NCI-H1694 treated with DMSO at 0.1 percent for 48 hours (cell line): ENCODE measurements around the gene ADSL.
A peak's percentile ranks its signal among the peaks of the same experiment; 100 is the strongest.
"Not testable (repeated sequence)": the region's sequence is repeated elsewhere in the genome, so short reads cannot be mapped to it uniquely, and the experiment has no call there.

Experiments used
- DNase-seq: peaks from one replicate; lab custom pipeline; 2025; lab: John Stamatoyannopoulos, UW

Gene ADSL

GRCh38 chr22:40368836-40369235 lies 22.5 kb downstream of the ADSL start:
- DNase-seq: no peak

DNA sequence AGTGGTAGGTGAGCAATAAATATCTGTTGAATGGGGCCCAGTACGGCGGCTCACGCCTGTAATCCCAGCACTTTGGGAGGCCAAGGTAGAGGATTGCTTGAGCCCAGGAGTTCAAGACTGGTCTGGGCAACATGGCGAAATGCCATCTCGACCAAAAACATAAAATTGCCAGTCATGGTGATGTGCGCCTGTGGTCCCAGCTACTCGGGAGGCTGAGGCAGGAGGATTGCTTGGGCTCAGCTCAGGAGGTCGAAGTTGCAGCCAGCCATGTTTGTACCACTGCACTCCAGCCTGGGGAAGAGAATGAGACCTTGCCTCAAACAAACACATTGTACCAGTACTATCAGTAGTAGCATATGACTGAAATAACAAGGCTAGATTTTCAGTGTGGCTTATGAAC lies 28.3 kb downstream of the ADSL start:
- no peak for DNase-seq

DNA sequence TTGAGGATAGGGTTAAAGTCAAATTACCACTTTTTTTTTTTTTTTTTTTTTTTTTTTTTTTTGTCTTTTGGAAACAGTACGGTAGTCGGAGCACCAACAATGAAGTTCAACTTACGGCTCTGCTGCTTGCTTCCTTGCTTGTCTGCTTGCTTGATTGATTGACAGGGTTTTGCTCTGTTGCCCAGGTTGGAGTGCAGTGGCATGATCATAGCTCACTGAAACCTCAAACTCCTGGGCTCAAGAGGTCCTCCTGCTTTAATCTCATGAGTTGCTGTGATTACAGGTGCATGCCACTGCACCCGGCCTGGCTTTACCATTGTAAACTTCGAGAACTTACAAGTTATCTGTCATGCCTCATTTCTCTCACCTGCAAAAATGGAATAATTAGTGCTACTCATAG lies 29.8 kb downstream of the ADSL start:
- DNase-seq: no peak

GRCh38 chr22:40377931-40378330 lies 31.6 kb downstream of the ADSL start:
- no peak for DNase-seq

- not testable (repeated sequence) for DNase-seq
Measured at GRCh38 chr22:40378448-40378847, 32.1 kb downstream of the ADSL start.

GRCh38 chr22:40381461-40381860 lies 35.2 kb downstream of the ADSL start:
- no peak for DNase-seq

DNA sequence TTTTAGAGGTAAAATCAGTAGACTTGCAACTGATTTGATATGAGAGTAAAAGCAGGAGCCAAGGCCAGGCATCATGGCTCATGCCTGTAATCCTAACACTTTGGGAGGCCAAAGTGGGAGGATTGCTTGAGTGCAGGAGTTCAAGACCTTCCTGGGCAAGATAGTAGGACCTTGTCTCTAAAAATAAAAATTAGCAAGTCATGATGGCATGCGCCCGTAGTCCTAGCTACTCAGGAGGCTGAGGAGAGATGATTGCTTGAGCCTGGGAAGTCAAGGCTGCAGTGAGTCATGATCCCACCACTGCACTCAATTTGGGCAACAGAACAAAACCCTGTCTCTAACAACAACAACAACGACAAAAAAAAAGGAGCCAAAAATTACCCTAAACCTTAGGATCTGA lies 37.6 kb downstream of the ADSL start:
- DNase-seq: no peak

DNA sequence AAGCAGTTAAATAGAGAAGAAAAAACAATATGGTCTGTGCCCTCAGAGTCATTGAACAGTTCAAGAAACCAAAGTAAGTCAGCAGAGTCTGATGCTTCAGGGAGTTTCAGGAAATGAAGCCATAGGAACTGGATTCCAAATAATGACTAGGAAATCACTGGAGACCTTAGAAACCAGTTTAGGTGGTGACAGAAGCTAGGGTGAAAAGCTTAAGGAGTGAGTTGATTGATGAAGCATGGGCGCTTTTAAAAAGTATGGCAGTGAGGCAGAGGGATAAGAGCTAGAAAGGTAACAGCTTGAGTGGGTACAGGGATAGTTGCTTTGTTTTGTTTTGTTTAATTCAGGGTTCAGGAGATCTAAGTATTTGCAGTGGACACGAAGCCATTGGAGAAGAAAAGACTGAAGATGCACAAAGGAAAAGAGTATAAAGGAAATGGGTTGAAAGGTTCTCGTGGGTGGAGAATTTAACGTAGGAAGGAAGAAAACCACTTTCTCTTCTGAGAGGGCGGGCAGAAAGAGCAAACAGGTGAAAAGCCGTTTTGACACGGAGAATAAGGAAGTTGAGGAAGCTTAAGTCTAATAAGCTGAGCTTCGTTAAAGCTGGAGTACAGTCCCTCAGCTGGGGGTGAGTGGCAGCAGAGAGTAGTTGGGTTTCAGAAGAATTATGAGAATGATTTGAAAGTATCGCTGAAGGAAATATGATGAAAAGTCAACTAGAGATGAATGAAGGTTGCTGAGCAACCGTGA lies 38.9 kb downstream of the ADSL start:
- DNase-seq: no peak

DNA sequence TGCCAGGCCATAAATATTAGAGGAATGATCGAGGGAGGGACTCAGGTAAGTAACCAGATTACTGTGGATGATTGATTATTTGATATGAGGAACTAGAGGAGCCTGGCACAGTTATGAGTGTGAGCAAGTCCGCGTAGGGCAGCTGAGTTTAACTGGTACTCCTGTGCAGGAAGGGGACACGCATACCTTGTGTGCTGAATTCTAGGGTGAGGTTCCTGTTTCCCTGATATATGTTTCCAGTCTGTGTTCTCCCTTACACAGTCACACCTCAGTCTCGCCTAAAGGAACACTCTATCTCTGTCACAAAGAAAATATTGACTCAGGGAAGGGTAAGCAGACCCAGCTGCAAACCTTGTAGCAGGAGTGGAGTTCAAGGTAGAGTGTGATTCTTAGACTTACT lies 41.4 kb downstream of the ADSL start:
- no peak for DNase-seq

DNA sequence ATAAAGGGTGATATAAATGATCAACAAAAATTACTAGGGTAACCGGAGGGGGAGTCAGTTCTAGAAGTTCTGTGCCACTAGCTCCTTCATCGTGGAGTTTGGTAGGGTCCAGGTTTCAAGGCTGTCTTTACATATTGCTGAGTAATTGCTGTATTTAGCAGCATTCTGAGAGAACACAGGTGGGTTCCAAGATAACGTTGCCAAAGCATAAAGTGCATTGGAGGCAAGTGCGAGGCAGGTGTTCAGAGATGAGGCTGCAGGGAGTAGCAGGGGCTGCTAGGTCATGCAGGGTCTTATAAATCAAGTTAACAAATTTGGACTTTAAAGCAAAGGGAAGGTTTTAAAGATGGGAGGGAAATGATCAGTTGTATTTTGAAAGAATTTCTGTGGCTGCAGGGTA lies 41.9 kb downstream of the ADSL start:
- no peak for DNase-seq

- DNase-seq: no peak
Measured at GRCh38 chr22:40391417-40391816, 45.1 kb downstream of the ADSL start.

- no peak for DNase-seq
Measured at GRCh38 chr22:40392618-40393017, 46.3 kb downstream of the ADSL start.

DNA sequence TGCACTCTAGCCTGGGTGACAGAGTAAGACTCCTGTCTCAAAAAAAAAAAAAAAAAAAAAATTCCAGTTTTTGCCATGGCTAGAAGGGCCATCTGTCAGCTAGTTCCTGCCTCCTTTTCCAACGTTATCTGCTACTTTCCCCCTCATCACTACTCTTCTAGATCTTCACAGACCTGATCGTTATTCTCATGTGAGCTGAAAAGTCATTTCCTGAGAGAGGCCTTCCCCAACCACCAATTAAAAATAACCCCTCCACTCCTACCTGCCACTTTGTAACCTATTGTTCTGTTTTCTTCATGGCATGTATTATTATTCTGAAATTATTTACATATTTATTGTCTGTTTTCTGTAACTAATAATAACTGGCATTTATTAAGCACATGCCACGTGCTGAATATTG lies 48.3 kb downstream of the ADSL start:
- peak; percentile 16 for DNase-seq

DNA sequence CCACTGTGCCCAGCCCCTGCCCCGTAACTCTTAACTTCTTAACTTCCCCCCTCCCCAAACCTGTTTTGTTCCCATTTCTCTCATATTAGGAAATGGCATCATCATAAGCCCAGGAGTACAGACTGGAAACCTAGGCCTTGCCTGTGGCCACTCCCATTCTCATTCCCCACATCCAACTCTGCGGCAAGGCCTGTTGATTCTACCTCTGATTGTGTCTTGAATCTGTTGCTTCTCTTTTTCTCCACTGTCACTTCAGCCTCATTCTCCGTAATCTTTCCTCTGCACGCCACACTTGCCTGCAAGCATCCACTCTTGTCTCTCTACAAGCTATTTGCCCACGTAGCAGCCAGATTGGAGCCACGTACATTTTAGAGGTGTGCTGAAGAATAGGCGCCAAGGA lies 49.3 kb downstream of the ADSL start:
- no peak for DNase-seq

DNA sequence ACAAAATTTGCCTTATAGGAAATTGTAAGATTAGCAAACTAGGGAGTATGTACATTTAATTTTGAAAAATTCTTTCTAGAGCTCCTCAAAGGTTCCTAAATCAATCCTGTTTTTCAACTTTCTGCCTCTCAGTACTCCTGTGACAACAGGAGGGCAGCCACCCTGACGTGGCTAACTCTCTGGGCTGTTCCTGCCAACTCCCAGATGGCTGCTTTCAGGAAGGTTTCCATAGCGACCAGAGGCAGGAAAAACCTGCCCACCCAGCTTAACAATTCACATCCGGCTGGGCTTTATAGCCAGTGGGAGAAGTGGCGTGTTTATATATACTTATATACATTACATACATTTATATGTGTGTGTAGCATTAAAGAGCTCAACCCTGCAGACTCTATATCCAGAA lies 50.6 kb downstream of the ADSL start:
- peak; percentile 78 for DNase-seq

DNA sequence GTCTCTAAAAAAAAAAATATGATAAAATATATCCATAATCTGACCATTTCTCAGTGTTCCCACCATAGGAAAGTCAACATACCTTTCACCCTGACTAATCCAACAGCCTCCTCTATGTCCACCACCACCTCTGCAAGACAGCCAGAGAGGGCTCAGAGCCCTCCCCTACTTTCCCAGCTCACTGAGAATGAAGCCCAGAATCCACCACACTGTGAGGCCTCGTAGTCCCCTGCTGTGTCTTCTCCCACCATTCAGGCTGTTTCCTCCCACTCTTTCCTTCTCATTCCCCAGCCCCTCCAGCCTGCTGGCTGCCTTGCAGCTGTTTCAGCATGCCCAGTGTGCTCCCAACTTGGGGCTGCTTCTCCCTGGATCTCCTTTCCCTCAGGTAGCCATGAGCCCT lies 51.1 kb downstream of the ADSL start:
- DNase-seq: no peak

- DNase-seq: no peak
Measured at GRCh38 chr22:40399621-40400020, 53.3 kb downstream of the ADSL start.

- no peak for DNase-seq
Measured at GRCh38 chr22:40400159-40400558, 53.9 kb downstream of the ADSL start.

DNA sequence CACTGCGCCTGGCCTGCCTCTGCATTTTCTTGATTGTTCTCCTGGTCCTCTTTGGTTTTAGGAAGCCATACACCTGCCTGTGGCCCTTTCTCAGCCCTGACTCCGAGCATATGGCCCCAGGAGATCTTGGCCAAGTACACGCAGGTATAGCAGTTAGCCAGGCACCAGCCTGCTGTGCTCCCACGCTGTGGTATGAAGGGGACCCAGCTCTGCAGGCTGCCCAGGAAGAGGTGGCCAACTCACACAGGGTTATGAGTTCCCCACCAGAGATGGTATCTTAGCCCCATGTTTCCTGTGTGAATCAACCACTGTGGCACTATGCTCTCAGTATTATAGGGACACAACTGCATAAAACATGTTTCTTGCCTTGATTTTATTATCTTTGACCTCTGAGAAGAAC lies 55.2 kb downstream of the ADSL start:
- no peak for DNase-seq

DNA sequence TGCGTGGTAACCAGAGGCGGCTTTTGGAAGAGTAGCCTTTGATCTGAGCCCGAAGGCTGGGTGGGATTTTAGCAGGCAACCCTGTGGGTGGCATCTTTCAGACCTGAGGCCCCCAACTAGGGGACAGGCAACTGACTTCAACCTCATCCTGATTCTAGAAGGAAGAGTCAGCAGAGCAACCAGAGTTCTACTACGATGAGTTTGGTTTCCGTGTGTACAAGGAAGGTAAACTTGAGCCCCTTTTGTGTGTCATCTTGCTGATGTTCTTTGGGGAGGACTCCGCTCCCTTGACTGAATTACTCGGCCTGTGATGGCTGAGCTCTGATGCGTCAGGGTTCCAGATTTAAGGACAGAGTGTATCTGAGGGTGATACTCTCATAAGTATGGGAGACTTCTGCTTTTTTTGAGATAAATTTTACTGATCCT lies 55.7 kb downstream of the ADSL start:
- no peak for DNase-seq

- no peak for DNase-seq
Measured at GRCh38 chr22:40403141-40403540, 56.8 kb downstream of the ADSL start.

DNA sequence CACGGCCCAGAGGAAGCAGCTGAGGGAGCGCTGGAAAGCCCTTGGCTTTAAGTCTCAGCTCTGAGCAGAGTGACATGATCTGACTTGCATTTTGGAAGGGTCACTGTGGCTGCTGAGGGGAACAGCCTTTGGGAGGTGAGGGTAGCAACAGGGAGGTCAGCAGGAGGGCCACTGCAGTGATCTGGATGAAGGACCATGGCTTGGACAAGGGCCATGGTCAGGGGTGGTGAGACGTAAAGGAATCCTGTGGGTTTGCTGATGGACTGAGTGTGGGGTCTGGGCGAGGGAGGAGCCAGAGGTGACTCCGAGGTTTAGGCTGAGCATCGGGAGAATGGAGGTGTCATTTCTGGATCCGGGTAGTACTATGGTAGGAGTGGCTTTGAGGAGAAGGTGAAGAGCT lies 57.4 kb downstream of the ADSL start:
- no peak for DNase-seq

- no peak for DNase-seq
Measured at GRCh38 chr22:40404251-40405177, 58.2 kb downstream of the ADSL start.
